ENCODE data around the gene AP2A1.

AP2A1 gene

DNA sequence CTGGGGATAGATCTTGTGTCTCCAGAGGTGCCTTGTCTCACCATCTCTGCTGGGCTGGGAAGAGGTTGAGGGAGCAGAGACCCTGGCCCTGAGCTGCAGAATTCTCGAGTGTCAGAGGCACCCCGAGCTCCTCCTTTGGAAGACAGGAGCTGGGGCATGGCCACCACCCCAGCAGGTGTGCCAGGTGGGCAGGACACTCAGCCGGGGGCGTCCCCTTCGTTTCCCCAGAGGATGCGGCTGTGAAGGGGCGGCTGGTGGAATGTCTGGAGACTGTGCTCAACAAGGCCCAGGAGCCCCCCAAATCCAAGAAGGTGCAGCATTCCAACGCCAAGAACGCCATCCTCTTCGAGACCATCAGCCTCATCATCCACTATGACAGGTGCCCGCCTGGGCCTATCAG is 31.8 kb downstream of the AP2A1 start:
- no peaks in the 10 kb centered on the region for H3K9me3 ChIP-seq (ENCODE audit: insufficient read depth, low read length)
- no peak overlapping the region for H2AFZ ChIP-seq (ENCODE audit: low read depth, low read length, severe bottlenecking)
- no peaks in the 10 kb centered on the region for H3F3A ChIP-seq (ENCODE audit: insufficient read depth)
- H3K4me3 ChIP-seq (ENCODE audit: insufficient read depth, low read length, poor library complexity, severe bottlenecking), result no peak overlapping the region
- no peak overlapping the region for H3K27ac ChIP-seq (ENCODE audit: low read depth, low read length)
- no peaks in the 10 kb centered on the region for H3K79me2 ChIP-seq (ENCODE audit: insufficient read depth, low read length)
- TF ChIP-seq, protein P1, sequence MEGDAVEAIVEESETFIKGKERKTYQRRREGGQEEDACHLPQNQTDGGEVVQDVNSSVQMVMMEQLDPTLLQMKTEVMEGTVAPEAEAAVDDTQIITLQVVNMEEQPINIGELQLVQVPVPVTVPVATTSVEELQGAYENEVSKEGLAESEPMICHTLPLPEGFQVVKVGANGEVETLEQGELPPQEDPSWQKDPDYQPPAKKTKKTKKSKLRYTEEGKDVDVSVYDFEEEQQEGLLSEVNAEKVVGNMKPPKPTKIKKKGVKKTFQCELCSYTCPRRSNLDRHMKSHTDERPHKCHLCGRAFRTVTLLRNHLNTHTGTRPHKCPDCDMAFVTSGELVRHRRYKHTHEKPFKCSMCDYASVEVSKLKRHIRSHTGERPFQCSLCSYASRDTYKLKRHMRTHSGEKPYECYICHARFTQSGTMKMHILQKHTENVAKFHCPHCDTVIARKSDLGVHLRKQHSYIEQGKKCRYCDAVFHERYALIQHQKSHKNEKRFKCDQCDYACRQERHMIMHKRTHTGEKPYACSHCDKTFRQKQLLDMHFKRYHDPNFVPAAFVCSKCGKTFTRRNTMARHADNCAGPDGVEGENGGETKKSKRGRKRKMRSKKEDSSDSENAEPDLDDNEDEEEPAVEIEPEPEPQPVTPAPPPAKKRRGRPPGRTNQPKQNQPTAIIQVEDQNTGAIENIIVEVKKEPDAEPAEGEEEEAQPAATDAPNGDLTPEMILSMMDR (IDR thresholded peaks at IDR 0.05; ENCODE audit: insufficient read depth, low read length, poor library complexity, severe bottlenecking), result no peak
- no peak for TF ChIP-seq EZH2phosphoT487 (conservative IDR thresholded peaks at IDR 0.05; ENCODE audit: low read length)
- no peaks in the 10 kb centered on the region for H4K20me1 ChIP-seq (ENCODE audit: low read depth, low read length)
- no peak overlapping the region for H3K4me2 ChIP-seq (ENCODE audit: low read depth, low read length, poor library complexity, severe bottlenecking)
- H3K27me3 ChIP-seq (ENCODE audit: low read length), result no peaks in the 10 kb centered on the region
- H3K36me3 ChIP-seq (ENCODE audit: low read length), result no peaks in the 10 kb centered on the region
- no peaks in the 10 kb centered on the region for H3K9me2 ChIP-seq (replicated peaks; ENCODE audit: insufficient read depth, low read length)
- H3K9ac ChIP-seq (ENCODE audit: low read length), result no peak overlapping the region

DNA sequence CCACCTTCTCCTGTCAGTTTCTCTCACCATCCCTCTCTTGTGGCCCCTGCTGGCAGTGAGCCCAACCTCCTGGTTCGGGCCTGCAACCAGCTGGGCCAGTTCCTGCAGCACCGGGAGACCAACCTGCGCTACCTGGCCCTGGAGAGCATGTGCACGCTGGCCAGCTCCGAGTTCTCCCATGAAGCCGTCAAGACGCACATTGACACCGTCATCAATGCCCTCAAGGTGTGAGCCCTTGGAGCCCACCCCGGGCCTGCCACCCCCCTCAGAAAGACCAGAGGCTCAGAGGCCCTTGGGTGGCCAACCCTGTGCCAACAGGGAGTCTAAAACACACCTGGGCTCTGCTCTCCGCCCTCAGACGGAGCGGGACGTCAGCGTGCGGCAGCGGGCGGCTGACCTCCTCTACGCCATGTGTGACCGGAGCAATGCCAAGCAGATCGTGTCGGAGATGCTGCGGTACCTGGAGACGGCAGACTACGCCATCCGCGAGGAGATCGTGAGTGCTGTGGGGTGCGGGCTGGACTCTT is 32.5 kb downstream of the AP2A1 start:
- Histone ChIP-seq H3K4me2 (ENCODE audit: low read depth, low read length, poor library complexity, severe bottlenecking) (no peak overlapping the region), H4K20me1 (ENCODE audit: low read depth, low read length) (no peaks in the 10 kb centered on the region), H3K79me2 (ENCODE audit: insufficient read depth, low read length) (no peaks in the 10 kb centered on the region), H3K36me3 (ENCODE audit: low read length) (no peaks in the 10 kb centered on the region), H3K9me3 (ENCODE audit: insufficient read depth, low read length) (no peaks in the 10 kb centered on the region), H3F3A (ENCODE audit: insufficient read depth) (no peaks in the 10 kb centered on the region), H3K9ac (ENCODE audit: low read length) (no peak overlapping the region), H3K9me2 (replicated peaks; ENCODE audit: insufficient read depth, low read length) (no peaks in the 10 kb centered on the region), H2AFZ (ENCODE audit: low read depth, low read length, severe bottlenecking) (no peak overlapping the region), H3K27me3 (ENCODE audit: low read length) (no peaks in the 10 kb centered on the region), H3K4me3 (ENCODE audit: insufficient read depth, low read length, poor library complexity, severe bottlenecking) (no peak overlapping the region), H3K27ac (ENCODE audit: low read depth, low read length) (no peak overlapping the region)
- TF ChIP-seq, protein P1 (IDR thresholded peaks at IDR 0.05; ENCODE audit: insufficient read depth, low read length, poor library complexity, severe bottlenecking), result no peak
- no peak for TF ChIP-seq EZH2phosphoT487 (conservative IDR thresholded peaks at IDR 0.05; ENCODE audit: low read length)

DNA sequence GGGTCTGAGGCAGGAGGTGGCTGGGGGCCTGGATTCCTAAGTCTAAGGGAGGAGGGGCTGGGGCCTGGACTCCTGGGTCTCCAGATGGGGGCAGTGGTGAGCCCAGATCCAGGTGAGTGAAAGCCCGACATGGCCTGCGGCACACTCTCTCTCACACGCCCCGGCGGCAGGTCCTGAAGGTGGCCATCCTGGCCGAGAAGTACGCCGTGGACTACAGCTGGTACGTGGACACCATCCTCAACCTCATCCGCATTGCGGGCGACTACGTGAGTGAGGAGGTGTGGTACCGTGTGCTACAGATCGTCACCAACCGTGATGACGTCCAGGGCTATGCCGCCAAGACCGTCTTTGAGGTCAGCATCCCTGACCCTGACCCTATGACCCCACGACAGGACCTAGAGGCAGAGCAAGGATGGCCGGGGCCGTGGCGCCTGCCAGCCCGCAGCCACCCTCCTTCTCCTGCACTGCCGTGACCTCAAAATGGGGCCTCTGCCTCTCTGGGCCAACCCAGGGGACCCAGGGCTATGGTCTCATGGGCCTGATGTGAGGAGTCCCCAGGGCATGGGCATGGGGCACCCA is 33.1 kb downstream of the AP2A1 start:
- no peaks in the 10 kb centered on the region for H3F3A ChIP-seq (ENCODE audit: insufficient read depth)
- no peak overlapping the region for H2AFZ ChIP-seq (ENCODE audit: low read depth, low read length, severe bottlenecking)
- H3K4me3 ChIP-seq (ENCODE audit: insufficient read depth, low read length, poor library complexity, severe bottlenecking), result no peak overlapping the region
- no peaks in the 10 kb centered on the region for H3K27me3 ChIP-seq (ENCODE audit: low read length)
- TF ChIP-seq, protein P1 (IDR thresholded peaks at IDR 0.05; ENCODE audit: insufficient read depth, low read length, poor library complexity, severe bottlenecking), result no peak
- TF ChIP-seq EZH2phosphoT487 (conservative IDR thresholded peaks at IDR 0.05; ENCODE audit: low read length), result no peak
- no peaks in the 10 kb centered on the region for H3K36me3 ChIP-seq (ENCODE audit: low read length)
- H3K9ac ChIP-seq (ENCODE audit: low read length), result no peak overlapping the region
- H3K9me2 ChIP-seq (replicated peaks; ENCODE audit: insufficient read depth, low read length), result no peaks in the 10 kb centered on the region
- no peaks in the 10 kb centered on the region for H3K79me2 ChIP-seq (ENCODE audit: insufficient read depth, low read length)
- no peak overlapping the region for H3K4me2 ChIP-seq (ENCODE audit: low read depth, low read length, poor library complexity, severe bottlenecking)
- H3K27ac ChIP-seq (ENCODE audit: low read depth, low read length), result no peak overlapping the region
- H3K9me3 ChIP-seq (ENCODE audit: insufficient read depth, low read length), result no peaks in the 10 kb centered on the region
- no peaks in the 10 kb centered on the region for H4K20me1 ChIP-seq (ENCODE audit: low read depth, low read length)

All from SU-DHL-6 (cell line).